ENCODE measurements around the gene NLN.
A peak's percentile ranks its signal among the peaks of the same experiment; 100 is the strongest.

Gene NLN

GRCh38 chr5:65811004-65811403 is 89.0 kb downstream of the NLN start:
- DNase-seq = no peak

DNA sequence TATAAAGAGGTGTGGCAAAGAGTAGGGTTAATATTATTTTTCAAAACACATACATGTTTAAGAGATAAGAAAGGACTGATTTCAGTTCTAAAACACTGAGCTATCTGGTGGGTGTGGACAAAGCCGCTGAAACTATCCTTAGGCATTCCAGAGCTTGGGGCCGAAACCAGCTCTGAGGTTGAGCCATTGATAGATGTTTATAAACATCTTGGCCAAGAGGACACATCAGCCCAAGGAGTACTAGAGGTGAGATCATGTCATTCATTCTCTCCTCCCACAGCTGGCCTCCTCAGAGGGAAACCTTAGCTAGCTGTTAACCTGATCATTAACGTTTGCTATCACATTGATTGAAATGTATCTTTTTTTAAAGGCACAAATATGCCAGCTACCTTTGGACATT is 89.9 kb downstream of the NLN start:
- DNase-seq = no peak

- peak; percentile 11 for DNase-seq
Observed at GRCh38 chr5:65812648-65813047, 90.6 kb downstream of the NLN start.

GRCh38 chr5:65813174-65813573 is 91.2 kb downstream of the NLN start:
- no peak for DNase-seq

DNA sequence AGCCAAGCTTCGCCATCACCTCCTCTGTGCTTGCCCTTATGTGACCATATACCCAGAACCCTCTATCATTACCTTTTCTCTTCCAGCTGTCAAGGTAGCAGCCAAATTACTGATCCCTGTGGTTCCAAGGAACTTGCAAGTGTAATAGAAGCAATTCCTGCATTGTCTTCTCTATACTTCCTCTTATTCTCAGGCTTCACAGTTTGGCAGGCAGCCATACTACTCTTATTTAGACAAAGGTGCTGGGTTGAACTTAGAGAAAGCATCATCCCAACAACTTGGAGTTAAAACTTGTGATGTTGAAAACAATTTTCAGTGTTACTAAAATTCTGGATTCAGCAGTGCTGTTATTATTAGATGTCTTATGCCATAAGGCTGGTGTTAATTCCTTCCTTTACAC is 93.2 kb downstream of the NLN start:
- no peak for DNase-seq

GRCh38 chr5:65816729-65817128 is 94.7 kb downstream of the NLN start:
- DNase-seq = no peak

DNA sequence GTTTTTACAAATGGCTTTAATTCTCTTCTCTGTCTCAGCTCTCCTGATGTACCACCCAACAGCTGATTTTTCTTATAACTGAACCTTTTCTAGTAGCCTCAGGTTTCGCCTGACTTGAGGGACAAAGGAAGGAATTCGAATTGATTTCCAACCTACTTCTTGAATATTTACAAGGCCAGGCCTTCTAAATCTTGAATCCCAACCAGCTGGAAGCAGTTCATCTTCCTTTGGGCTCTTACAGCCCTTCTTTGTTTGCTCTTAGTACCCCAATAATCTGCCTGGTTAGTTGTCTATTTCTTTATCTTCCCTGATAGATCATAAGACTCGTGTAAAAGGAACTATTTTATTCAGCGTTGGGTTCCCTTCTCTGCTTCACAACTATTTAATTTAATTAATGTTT is 95.9 kb downstream of the NLN start:
- no peak for DNase-seq

- no peak for DNase-seq
Observed at GRCh38 chr5:65818592-65818991, 96.6 kb downstream of the NLN start.

DNA sequence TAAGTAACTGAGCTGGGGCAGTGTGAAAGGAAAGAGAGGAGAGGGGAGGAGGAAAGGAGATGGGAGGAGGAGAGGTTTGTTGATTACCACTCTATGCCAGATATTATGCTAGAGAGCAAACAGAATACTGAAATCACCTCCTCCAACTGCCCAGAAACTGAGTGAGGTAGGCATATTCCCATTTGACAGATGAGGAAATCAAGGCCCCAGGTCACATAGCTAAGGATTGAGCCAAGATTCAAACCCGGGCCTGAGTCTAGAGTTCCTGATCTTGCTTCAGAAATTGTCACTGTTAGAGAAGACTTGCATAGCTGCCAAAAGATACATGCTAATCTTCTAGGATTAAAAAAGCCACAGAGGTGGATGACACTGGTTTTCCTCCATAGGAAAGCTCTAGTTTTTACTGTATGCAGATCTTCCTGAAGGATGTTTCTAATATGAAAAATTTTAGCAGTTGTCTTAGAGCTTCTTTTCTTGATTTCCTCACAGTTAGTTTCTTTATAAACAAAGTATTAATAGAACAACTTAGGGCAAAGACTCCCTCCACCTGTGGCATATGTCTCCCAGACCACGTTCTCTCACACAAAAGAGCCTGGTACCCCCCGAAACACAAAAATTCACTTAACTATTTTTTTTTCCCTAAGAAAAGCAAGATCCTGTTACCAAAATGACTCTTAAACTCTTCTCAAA is 97.4 kb downstream of the NLN start:
- no peak for DNase-seq

DNA sequence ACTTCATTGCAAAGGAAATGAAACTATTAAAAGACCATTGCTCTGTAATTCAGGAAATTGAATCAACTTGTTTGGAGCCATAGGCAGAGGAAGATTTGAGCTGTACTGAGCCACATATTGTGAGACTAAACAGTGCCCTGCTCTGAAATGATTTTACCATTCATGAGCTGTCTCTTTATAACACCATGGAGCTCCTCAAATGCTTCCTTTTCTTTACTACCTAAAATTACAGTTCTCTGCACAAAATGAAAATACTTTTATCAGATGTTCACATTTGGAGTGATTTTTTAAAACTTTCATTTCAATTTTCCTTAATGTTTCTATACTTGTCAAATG is 97.9 kb downstream of the NLN start:
- DNase-seq = no peak

DNA sequence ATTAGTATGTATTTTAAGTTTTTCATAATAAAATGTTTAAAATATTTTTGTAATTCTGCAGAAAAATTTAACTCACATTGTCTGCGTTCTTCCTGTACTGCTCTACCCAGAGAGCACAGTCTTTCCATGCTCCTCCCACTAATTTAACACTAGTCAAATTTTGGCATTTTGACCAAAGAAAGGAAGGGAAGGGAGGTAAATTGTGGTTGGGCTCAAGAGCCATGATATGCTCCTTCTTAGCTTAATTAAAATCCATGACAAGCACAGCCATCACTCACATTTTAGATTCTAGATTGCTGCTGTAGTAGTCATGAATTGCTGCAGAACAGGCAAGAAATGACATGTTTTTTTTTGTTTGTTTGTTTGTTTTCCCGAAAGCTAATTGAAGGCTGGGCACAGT is 98.4 kb downstream of the NLN start:
- no peak for DNase-seq

DNA sequence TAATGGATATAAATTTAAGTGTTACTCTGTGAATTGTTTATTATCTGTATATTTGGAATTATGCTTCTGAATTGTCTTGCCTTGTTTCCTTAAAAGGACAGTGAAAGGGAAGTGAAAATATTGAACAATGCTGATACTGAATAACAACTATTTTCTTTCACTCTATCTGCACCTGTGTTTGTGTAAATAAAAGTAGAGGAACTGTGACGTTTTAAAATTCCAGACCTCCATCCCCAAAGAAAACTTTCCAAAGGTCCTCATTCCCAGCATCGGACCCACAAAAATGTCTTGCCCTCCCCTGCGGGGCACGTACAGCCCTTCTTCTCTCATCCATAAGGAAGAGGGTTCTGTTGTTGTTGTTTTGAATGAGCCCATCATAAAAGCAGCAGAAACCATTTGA is 100.0 kb downstream of the NLN start:
- no peak for DNase-seq

- no peak for DNase-seq
Observed at GRCh38 chr5:65822710-65823109, 100.7 kb downstream of the NLN start.

DNA sequence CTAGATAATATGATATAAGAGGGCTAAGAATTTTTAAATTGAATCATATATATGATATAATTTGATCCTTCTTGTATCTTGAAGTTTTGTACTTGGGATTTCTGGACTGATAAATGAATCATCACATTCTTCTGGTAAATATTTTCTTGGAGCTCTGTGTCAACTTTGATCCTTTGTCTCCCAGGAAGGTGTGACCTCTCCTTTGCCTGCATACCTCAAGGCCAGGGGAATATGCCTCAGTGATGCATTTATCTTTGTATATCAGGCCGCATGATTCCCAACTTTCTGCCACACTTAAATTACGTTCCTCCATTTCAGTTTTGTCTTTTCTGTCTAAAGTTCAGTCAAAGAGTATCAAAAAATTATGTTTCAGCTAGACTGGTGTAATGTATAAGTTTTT is 101.2 kb downstream of the NLN start:
- DNase-seq = no peak

DNA sequence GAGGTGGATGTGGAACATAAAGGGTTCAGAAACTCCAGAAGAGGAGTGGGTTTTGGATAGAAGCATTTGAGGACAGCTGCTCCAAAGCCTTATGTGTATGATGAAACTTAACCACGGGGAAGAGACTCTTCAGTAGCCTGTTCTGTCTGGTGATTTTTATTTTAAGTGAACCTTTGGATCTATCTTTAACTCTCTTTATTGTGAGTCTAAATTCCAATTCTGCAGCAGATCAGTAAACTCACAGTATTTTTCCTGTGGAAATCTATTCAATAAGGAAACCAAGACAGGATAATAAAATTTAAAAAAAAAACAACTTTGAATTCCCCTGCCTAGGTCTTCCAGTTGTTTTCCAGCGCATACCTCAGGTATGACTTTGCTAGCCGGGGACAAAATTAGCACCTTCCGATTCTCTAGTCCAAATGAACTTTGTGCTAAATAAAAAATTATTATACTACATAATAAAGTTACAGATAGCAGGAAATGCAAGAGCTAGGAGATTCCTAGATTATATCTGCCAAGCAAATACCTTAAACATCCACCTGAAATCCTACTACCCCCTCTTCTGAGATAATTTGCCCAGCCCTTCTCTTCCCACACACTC is 101.9 kb downstream of the NLN start:
- DNase-seq = no peak

GRCh38 chr5:65825408-65826328 is 103.7 kb downstream of the NLN start:
- DNase-seq = peak; percentile 30

GRCh38 chr5:65828022-65828896 is 106.3 kb downstream of the NLN start:
- DNase-seq = no peak

GRCh38 chr5:65830856-65831255 is 108.9 kb downstream of the NLN start:
- DNase-seq = no peak

GRCh38 chr5:65831276-65831675 is 109.3 kb downstream of the NLN start:
- DNase-seq = no peak

DNA sequence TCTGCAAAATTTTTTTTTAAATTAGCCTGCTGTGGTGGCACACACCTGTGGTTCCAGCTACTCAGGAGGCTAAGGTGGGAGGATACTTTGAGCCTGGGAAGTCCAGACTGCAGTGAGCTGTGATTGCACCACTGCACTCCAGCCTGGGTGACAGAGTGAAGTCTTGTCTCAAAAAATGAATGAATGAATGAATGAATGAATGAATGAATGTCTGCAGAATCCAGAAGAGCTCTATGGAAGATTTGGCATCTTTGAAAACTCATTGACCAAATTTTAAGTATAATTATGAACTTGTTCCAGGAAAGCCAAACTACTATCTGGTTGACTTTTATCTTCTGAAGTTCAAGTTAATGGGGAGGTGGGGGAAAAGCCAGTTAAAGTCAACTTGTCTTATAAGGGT is 110.1 kb downstream of the NLN start:
- DNase-seq = no peak

DNA sequence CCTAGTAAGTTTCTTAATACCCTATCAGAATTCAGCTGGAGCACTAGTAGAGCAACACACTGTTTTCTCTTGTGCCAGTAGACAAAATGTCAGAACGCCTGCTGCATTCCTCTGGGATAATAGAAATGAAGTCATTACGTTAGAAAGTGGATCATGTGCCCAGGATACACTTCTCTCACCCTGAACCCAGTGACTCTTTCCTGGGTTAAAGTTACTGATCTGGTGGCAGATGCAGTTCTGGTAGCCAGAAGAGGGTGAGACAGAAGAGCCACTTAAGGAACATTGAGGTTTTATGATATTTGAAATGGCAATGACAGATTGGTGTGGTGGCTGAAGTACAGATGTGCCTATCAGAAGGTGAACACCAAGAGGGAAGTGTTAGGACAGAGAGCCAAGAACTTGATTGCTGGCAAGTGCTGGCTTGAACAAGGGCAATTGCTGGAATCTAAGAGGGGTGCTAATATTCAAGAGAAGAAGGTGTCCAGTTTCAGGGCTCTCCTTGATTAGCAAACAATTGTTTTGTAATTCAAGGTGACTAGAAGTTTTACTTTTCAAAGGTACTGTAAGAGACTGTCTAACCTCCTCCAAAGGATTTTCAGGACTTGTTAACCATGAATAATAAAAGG is 110.7 kb downstream of the NLN start:
- no peak for DNase-seq

- no peak for DNase-seq
Observed at GRCh38 chr5:65833780-65834179, 111.8 kb downstream of the NLN start.

DNA sequence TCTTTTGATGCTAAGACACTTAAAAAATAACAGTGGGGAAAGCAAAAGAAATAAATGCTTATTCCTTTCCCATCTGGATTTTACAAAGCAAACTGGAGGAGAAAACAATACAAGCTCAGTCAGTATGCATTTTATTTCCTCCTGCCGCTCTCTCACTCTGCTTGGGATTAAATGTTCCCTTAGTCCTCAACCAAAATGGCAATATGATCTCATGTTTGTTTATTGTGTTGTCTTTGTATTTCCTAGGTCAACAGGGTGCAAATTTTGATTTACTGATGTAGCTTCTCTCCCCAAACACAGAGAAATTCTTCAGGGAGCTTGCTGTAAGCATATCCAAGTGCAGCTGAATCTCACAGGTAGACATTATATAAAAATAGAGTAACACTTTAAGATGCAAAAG is 112.3 kb downstream of the NLN start:
- no peak for DNase-seq

Data from CD4-positive, alpha-beta T cell treated with Interleukin-17A for 1 hour (primary cell).